ENCODE measurements around the gene PTPRG.

DNA sequence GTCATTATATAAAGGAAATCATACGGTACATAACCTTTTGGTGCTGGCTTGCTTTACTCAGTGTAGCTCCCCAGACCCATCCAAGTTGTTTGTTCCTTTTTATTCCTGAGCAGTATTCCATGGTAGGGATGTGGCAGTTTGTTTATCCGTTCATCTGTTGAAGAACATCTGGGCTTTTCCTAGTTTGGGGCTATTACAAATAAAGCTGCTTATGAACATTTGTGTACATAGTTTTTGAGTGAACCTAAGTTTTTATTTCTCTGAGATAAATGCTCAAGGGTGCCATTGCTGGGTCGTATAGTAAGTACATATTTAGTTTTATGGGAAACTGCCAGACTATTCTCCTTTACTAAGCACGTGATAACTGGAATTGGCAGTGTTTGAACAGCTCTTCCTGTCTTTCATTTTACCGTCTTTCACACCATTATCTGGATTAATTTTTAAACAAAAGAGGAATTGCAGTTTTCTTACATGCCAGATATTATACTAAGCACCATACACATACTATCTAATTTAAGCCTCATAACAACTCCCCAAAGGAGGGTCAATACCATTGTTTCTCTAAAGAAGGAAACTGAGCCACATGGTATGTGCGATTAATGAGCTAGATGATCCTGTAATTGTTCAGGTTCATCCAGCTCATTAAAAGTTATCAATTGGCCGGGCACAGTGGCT lies 85.6 kb downstream of the PTPRG start:
- TF ChIP-seq POLR2A (IDR thresholded peaks at IDR 0.05; ENCODE audit: low read depth, low read length): no peak
- no peak for TF ChIP-seq POLR2AphosphoS5 (IDR thresholded peaks at IDR 0.05; ENCODE audit: low read depth, low read length)
- TF ChIP-seq TAF1 (IDR thresholded peaks at IDR 0.05; ENCODE audit: borderline replicate concordance, low read depth, low read length): no peak
